Memory B cell (primary cell): ENCODE results near the gene STIMATE.

Experiments
- ATAC-seq: fragments of 150-1000 bp; cut with Tn5 transposase; 2 replicates; pipeline ENCODE4 v1.10.0; 2021; ENCODE audit warnings: low read depth, mild to moderate bottlenecking, moderate library complexity
- DNase-seq, 2 donors: peaks; one replicate each; pipeline ENCODE4 v3.0.0; 2022; ENCODE audit warnings: low spot score in 2 of 2
- H3K27ac Mint-ChIP-seq: one replicate; pipeline ENCODE4 v1.8.0; 2022; ENCODE audit warnings: mild to moderate bottlenecking, moderate library complexity, mixed read lengths
- H3K27me3 Mint-ChIP-seq: one replicate; pipeline ENCODE4 v1.8.0; 2022; ENCODE audit warnings: mixed read lengths
- H3K36me3 Mint-ChIP-seq: one replicate; pipeline ENCODE4 v1.8.0; 2022; ENCODE audit warnings: mild to moderate bottlenecking, mixed read lengths
- H3K4me1 Mint-ChIP-seq: one replicate; pipeline ENCODE4 v1.8.0; 2022; ENCODE audit warnings: mixed read lengths
- H3K4me3 Mint-ChIP-seq: one replicate; pipeline ENCODE4 v1.8.0; 2022; ENCODE audit warnings: mild to moderate bottlenecking, moderate library complexity, mixed read lengths
- H3K9me3 Mint-ChIP-seq: one replicate; pipeline ENCODE4 v1.8.0; 2022; ENCODE audit warnings: mixed read lengths

The STIMATE gene

GRCh38 chr3:52897130-52898122, at the start of gene STIMATE:
TSS of gene STIMATE (minus strand) at chr3:52897548. CDS start at chr3:52897450, 98 bp downstream.
- H3K4me3 Mint-ChIP-seq = peak within 1 kb of the TSS; percentile 95
- H3K4me1 Mint-ChIP-seq = peaks cover 39% of the 10 kb centered on the region
- no peaks in the 10 kb centered on the region for H3K9me3 Mint-ChIP-seq
- no peaks in the 10 kb centered on the region for H3K27me3 Mint-ChIP-seq
- ATAC-seq (peak; percentile 92), DNase-seq (peak; percentile 78)
- peak within 1 kb of the TSS; percentile 74 for H3K27ac Mint-ChIP-seq
- peaks cover 2% of the 10 kb centered on the region for H3K36me3 Mint-ChIP-seq

GRCh38 chr3:52939600-52939999, 42.3 kb upstream of the STIMATE start:
- Mint-ChIP-seq H3K4me1 (peaks cover 5% of the 10 kb centered on the region), H3K27ac (no peak overlapping the region), H3K27me3 (no peaks in the 10 kb centered on the region), H3K36me3 (peaks cover 18% of the 10 kb centered on the region), H3K4me3 (no peak overlapping the region), H3K9me3 (no peaks in the 10 kb centered on the region)
- DNase-seq (no peak), ATAC-seq (no peak)

- Mint-ChIP-seq H3K27me3 (no peaks in the 10 kb centered on the region), H3K27ac (peak overlapping the region; percentile 83), H3K4me1 (peaks cover 17% of the 10 kb centered on the region), H3K4me3 (peak overlapping the region; percentile 24), H3K36me3 (peaks cover 5% of the 10 kb centered on the region), H3K9me3 (no peaks in the 10 kb centered on the region)
- DNase-seq (peak; percentile 22 to 23), ATAC-seq (peak; percentile 85)
Observed at GRCh38 chr3:52934630-52935530, 37.5 kb upstream of the STIMATE start.

- Mint-ChIP-seq H3K27ac (peak overlapping the region; percentile 86), H3K4me1 (peaks cover 19% of the 10 kb centered on the region), H3K27me3 (no peaks in the 10 kb centered on the region), H3K9me3 (no peaks in the 10 kb centered on the region), H3K4me3 (no peak overlapping the region), H3K36me3 (peaks cover 10% of the 10 kb centered on the region)
- no peak for DNase-seq
- no peak for ATAC-seq
Observed at GRCh38 chr3:52931889-52932288, 34.5 kb upstream of the STIMATE start.

- no peak for ATAC-seq
- Mint-ChIP-seq H3K27ac (peak overlapping the region; percentile 86), H3K27me3 (no peaks in the 10 kb centered on the region), H3K36me3 (peaks cover 12% of the 10 kb centered on the region), H3K4me1 (peaks cover 19% of the 10 kb centered on the region), H3K4me3 (no peak overlapping the region), H3K9me3 (no peaks in the 10 kb centered on the region)
- DNase-seq = no peak
Observed at GRCh38 chr3:52931328-52931727, 34.0 kb upstream of the STIMATE start.

- peak overlapping the region; percentile 67 for H3K4me3 Mint-ChIP-seq
- no peak for DNase-seq
- peaks cover 12% of the 10 kb centered on the region for H3K36me3 Mint-ChIP-seq
- no peaks in the 10 kb centered on the region for H3K27me3 Mint-ChIP-seq
- H3K9me3 Mint-ChIP-seq = no peaks in the 10 kb centered on the region
- ATAC-seq = peak; percentile 79
- peaks cover 19% of the 10 kb centered on the region for H3K4me1 Mint-ChIP-seq
- H3K27ac Mint-ChIP-seq = peak overlapping the region; percentile 86
Observed at GRCh38 chr3:52930748-52931147, 33.4 kb upstream of the STIMATE start.

- Mint-ChIP-seq H3K4me1 (peaks cover 13% of the 10 kb centered on the region), H3K4me3 (no peak overlapping the region), H3K36me3 (peaks cover 23% of the 10 kb centered on the region)
Observed at GRCh38 chr3:52926554-52926953, 29.2 kb upstream of the STIMATE start.

GRCh38 chr3:52925405-52926313, 28.3 kb upstream of the STIMATE start:
- DNase-seq = no peak
- H3K4me3 Mint-ChIP-seq = no peak overlapping the region
- no peak overlapping the region for H3K27ac Mint-ChIP-seq
- H3K36me3 Mint-ChIP-seq = peaks cover 27% of the 10 kb centered on the region
- H3K4me1 Mint-ChIP-seq = peaks cover 8% of the 10 kb centered on the region
- no peaks in the 10 kb centered on the region for H3K9me3 Mint-ChIP-seq
- ATAC-seq = no peak
- H3K27me3 Mint-ChIP-seq = no peaks in the 10 kb centered on the region

More at GRCh38 chr3:52926554-52926953, 29.2 kb upstream of the STIMATE start:
- Mint-ChIP-seq H3K9me3 (no peaks in the 10 kb centered on the region), H3K27ac (no peak overlapping the region), H3K27me3 (no peaks in the 10 kb centered on the region)
- ATAC-seq = no peak
- no peak for DNase-seq

GRCh38 chr3:52923963-52924362, 26.6 kb upstream of the STIMATE start:
- H3K4me3 Mint-ChIP-seq = no peak overlapping the region
- no peaks in the 10 kb centered on the region for H3K27me3 Mint-ChIP-seq
- H3K36me3 Mint-ChIP-seq = peaks cover 33% of the 10 kb centered on the region
- H3K27ac Mint-ChIP-seq = no peak overlapping the region
- ATAC-seq (no peak), DNase-seq (no peak)
- H3K4me1 Mint-ChIP-seq = no peaks in the 10 kb centered on the region
- no peaks in the 10 kb centered on the region for H3K9me3 Mint-ChIP-seq

GRCh38 chr3:52920841-52921240, 23.5 kb upstream of the STIMATE start:
- no peaks in the 10 kb centered on the region for H3K27me3 Mint-ChIP-seq
- H3K9me3 Mint-ChIP-seq = no peaks in the 10 kb centered on the region
- DNase-seq (no peak), ATAC-seq (no peak)
- no peak overlapping the region for H3K4me3 Mint-ChIP-seq
- no peak overlapping the region for H3K27ac Mint-ChIP-seq
- H3K4me1 Mint-ChIP-seq = no peaks in the 10 kb centered on the region
- peaks cover 32% of the 10 kb centered on the region for H3K36me3 Mint-ChIP-seq

GRCh38 chr3:52917044-52917443, 19.7 kb upstream of the STIMATE start:
- Mint-ChIP-seq H3K4me1 (no peaks in the 10 kb centered on the region), H3K4me3 (no peak overlapping the region), H3K36me3 (peaks cover 30% of the 10 kb centered on the region), H3K9me3 (no peaks in the 10 kb centered on the region), H3K27ac (no peak overlapping the region), H3K27me3 (no peaks in the 10 kb centered on the region)
- no peak for DNase-seq
- no peak for ATAC-seq

GRCh38 chr3:52915294-52915693, 17.9 kb upstream of the STIMATE start:
- no peaks in the 10 kb centered on the region for H3K27me3 Mint-ChIP-seq
- peak overlapping the region; percentile 70 for H3K27ac Mint-ChIP-seq
- no peaks in the 10 kb centered on the region for H3K9me3 Mint-ChIP-seq
- DNase-seq = no peak
- peaks cover 26% of the 10 kb centered on the region for H3K36me3 Mint-ChIP-seq
- no peak for ATAC-seq
- H3K4me3 Mint-ChIP-seq = no peak overlapping the region
- H3K4me1 Mint-ChIP-seq = no peaks in the 10 kb centered on the region
